Activated B cell treated with CpG ODN at 0.5 μM for 24 hours (primary cell): ENCODE data around the gene CABLES2. TPM values are rescaled to one million over a fixed set of nuclear protein-coding genes. Genes with fewer than 3 reads are reported as not detected.

ENCODE experiments used
- total RNA-seq: library from RNA; stranded (reverse); gene quantifications from 2 replicates; pipeline ENCODE4 v1.2.3, GENCODE V29; 2022

Gene CABLES2
- total RNA-seq, 1 donor from 2014 or later: 6.6 TPM

Other genes starting within 250 kb of the CABLES2 start
- 40.8 and 46.8 TPM in 2 replicates for gene MTG2, start 224.3 kb downstream of the CABLES2 start, total RNA-seq
- not detected in 2 replicates for gene HRH3, start 187.0 kb downstream of the CABLES2 start, total RNA-seq
- gene OSBPL2, start 168.8 kb downstream of the CABLES2 start, total RNA-seq: 40.3 and 43.0 TPM in 2 replicates
- gene ADRM1, start 104.3 kb downstream of the CABLES2 start, total RNA-seq: 97.9 and 98.0 TPM in 2 replicates
- 19.8 and 24.8 TPM in 2 replicates for gene LAMA5, start 40.0 kb downstream of the CABLES2 start, total RNA-seq
- 2,912 and 3,555 TPM in 2 replicates for gene RPS21, start 20.2 kb downstream of the CABLES2 start, total RNA-seq
- gene RBBP8NL, start 20.3 kb upstream of the CABLES2 start, total RNA-seq: not detected in 2 replicates
- gene GATA5, start 68.7 kb upstream of the CABLES2 start, total RNA-seq: not detected in 2 replicates
- 27.8 and 38.9 TPM in 2 replicates for gene SLCO4A1, start 235.2 kb upstream of the CABLES2 start, total RNA-seq